K562 (cell line): Measurements from ENCODE around the gene ROBO2. TPM values are rescaled to one million over a fixed set of nuclear protein-coding genes. Genes with fewer than 3 reads are reported as not detected.

Experiments used
- ATAC-seq: fragments of 200-7000 bp; cut with Tn5 transposase; 3 replicates; pipeline ENCODE4 v1.9.1; 2020; ENCODE audit warnings: moderate library complexity
- BruUV-seq: library from RNA; stranded (reverse); fragments of 400-500 nt; replicated peaks from 2 replicates; lab custom pipeline; 2021; lab: Mats Ljungman, UMichigan
- CTCF ChIA-PET: fragments of 300-600 bp; formaldehyde crosslinking; extraction: SDS; loops from one replicate; lab custom pipeline; 2021; ENCODE audit warnings: low intra/inter-chr PET ratio; lab: Yijun Ruan, JAX
- POLR2A ChIA-PET: fragments of 300-600, 350-650 bp; sonication (Branson Sonifier 250); formaldehyde crosslinking; extraction: SDS; loops from one replicate; lab custom pipeline; 2021; ENCODE audit warnings: antibody characterized with exemption, inconsistent platforms; lab: Yijun Ruan, JAX
- DNase-seq, 4 experiments: peaks; one replicate each; pipeline versions ENCODE4 v3.0.0 to v3.0.0-alpha.2; 2011 to 2018; ENCODE audit warnings: low spot score in 3 of 4, mixed read lengths in 3 of 4; ENCODE audit errors: extremely low read depth in 1 of 4
- FAIRE-seq: peaks from 2 replicates; lab custom pipeline; 2011; peaks lifted over from hg19 to GRCh38; lab: Jason Lieb, UNC
- H2AFZ ChIP-seq: 2 replicates; pipeline ENCODE4 v1.6.0; 2011; ENCODE audit warnings: low read depth, low read length, control low read depth, inconsistent platforms
- H3K27ac ChIP-seq: fragments of 200-600 bp; 3 replicates; pipeline ENCODE4 v1.8.0; 2011; ENCODE audit warnings: low read depth, mild to moderate bottlenecking, control low read depth, inconsistent platforms, low read length, moderate library complexity, mixed read lengths; ENCODE audit errors: extremely low read depth
- H3K27me3 ChIP-seq, 2 experiments: fragments of 300-600 bp in 1 of 2; 2 replicates in 1 of 2; 3 replicates in 1 of 2; pipeline versions ENCODE4 v1.6.0 to v1.8.0; 2011; ENCODE audit warnings: inconsistent platforms in 2 of 2, low read length in 2 of 2, mild to moderate bottlenecking in 1 of 2, mixed read lengths in 1 of 2, moderate library complexity in 1 of 2; ENCODE audit not compliant: control insufficient read depth in 2 of 2, insufficient read depth in 2 of 2
- H3K36me3 ChIP-seq: fragments of 300-600 bp; 3 replicates; pipeline ENCODE4 v1.8.0; 2011; ENCODE audit warnings: mild to moderate bottlenecking, low read length, inconsistent platforms; ENCODE audit not compliant: control insufficient read depth, insufficient read depth
- H3K4me1 ChIP-seq, 2 experiments: fragments of 200-600 bp in 1 of 2; replicated peaks in 1 of 2; 2 replicates in 1 of 2; 3 replicates in 1 of 2; pipeline versions ENCODE4 v1.5.1 to v1.8.0; 2011; ENCODE audit warnings: inconsistent platforms in 2 of 2, low read length in 2 of 2, mild to moderate bottlenecking in 1 of 2, mixed read lengths in 1 of 2, moderate library complexity in 1 of 2; ENCODE audit not compliant: control insufficient read depth in 2 of 2, insufficient read depth in 2 of 2
- H3K4me2 ChIP-seq: 2 replicates; pipeline ENCODE4 v1.6.1; 2011; ENCODE audit warnings: low read length, control low read depth, inconsistent platforms, mixed read lengths; ENCODE audit not compliant: insufficient read depth
- H3K4me3 ChIP-seq: fragments of 200-600 bp; sonication (generic), shearing (Covaris generic); 2 replicates; pipeline ENCODE4 v1.5.1; 2016; ENCODE audit warnings: control low read depth, inconsistent platforms
- H3K79me2 ChIP-seq: fragments of 200-600 bp; 3 replicates; pipeline ENCODE4 v1.8.0; 2011; ENCODE audit warnings: low read length, inconsistent platforms; ENCODE audit not compliant: control insufficient read depth, insufficient read depth
- H3K9ac ChIP-seq, 2 experiments: 2 replicates each; pipeline versions ENCODE4 v1.6.0 to v1.6.1; 2011; ENCODE audit warnings: low read depth in 2 of 2, low read length in 2 of 2, control low read depth in 1 of 2, inconsistent platforms in 1 of 2, mild to moderate bottlenecking in 1 of 2, mixed read lengths in 1 of 2; ENCODE audit not compliant: insufficient read depth in 1 of 2
- H3K9me1 ChIP-seq: one replicate; pipeline ENCODE4 v1.6.0; 2011; ENCODE audit warnings: inconsistent platforms, mild to moderate bottlenecking, low read length, moderate library complexity; ENCODE audit not compliant: control insufficient read depth, insufficient read depth
- H3K9me3 ChIP-seq: replicated peaks from 2 replicates; pipeline ENCODE4 v1.5.1; 2011; ENCODE audit warnings: low read depth, low read length, inconsistent platforms; ENCODE audit not compliant: control insufficient read depth, insufficient read depth
- H4K20me1 ChIP-seq: replicated peaks from 2 replicates; pipeline ENCODE4 v1.6.1; 2011; ENCODE audit warnings: low read length, inconsistent platforms, mixed read lengths; ENCODE audit not compliant: control insufficient read depth, insufficient read depth
- BCOR ChIP-seq: fragments of 450-650 bp; IDR thresholded peaks from 2 replicates; pipeline ENCODE4 v1.6.1; 2016
- BHLHE40 ChIP-seq: IDR thresholded peaks from 2 replicates; pipeline ENCODE4 v1.6.1; 2011; ENCODE audit warnings: low read length, improper control_type of control experiment
- CBFA2T3 ChIP-seq: fragments of 450-650 bp; IDR thresholded peaks from 2 replicates; pipeline ENCODE4 v1.6.1; 2017
- DLX4 ChIP-seq: fragments of 250-450 bp; sonication (Bioruptor Pico); IDR thresholded peaks from 2 replicates; pipeline ENCODE4 v1.6.1; 2021; ENCODE audit warnings: mild to moderate bottlenecking
- GATAD2B ChIP-seq: fragments of 450-650 bp; IDR thresholded peaks from 2 replicates; pipeline ENCODE4 v1.6.1; 2017; ENCODE audit warnings: mild to moderate bottlenecking, borderline replicate concordance
- HMG20B ChIP-seq: fragments of 250-450 bp; sonication (Bioruptor Pico); IDR thresholded peaks from 2 replicates; pipeline ENCODE4 v1.5.0; 2021; ENCODE audit warnings: mild to moderate bottlenecking
- HOXB6 ChIP-seq: fragments of 250-450 bp; sonication (Bioruptor Pico); IDR thresholded peaks from 2 replicates; pipeline ENCODE4 v1.5.1; 2022; ENCODE audit warnings: mild to moderate bottlenecking, borderline replicate concordance
- MAZ ChIP-seq, 2 experiments: fragments of 450-650 bp in 1 of 2; sonication (generic) in 1 of 2; formaldehyde crosslinking; IDR thresholded peaks in 1 of 2; conservative IDR thresholded peaks in 1 of 2; 2 replicates each; pipeline versions ENCODE4 v1.4.0 to v1.5.0; 2020; ENCODE audit warnings: mild to moderate bottlenecking in 1 of 2, missing genetic modification reagents in 1 of 2
- NFXL1 ChIP-seq: fragments of 450-650 bp; formaldehyde crosslinking; IDR thresholded peaks from 2 replicates; pipeline ENCODE4 v1.4.0; 2021; ENCODE audit warnings: mild to moderate bottlenecking
- POLR2B ChIP-seq: fragments of 450-650 bp; IDR thresholded peaks from 2 replicates; pipeline ENCODE4 v1.6.1; 2018; ENCODE audit warnings: low read depth; ENCODE audit not compliant: partially characterized antibody
- PPARD ChIP-seq: fragments of 250-450 bp; sonication (Bioruptor Pico); IDR thresholded peaks from 2 replicates; pipeline ENCODE4 v1.8.0; 2022; ENCODE audit warnings: inconsistent platforms, mild to moderate bottlenecking, moderate library complexity
- RBM15 ChIP-seq: fragments of 200-400 bp; formaldehyde crosslinking; IDR thresholded peaks from 2 replicates; pipeline ENCODE4 v1.6.1; 2018; ENCODE audit warnings: mild to moderate bottlenecking, low read length, moderate library complexity; ENCODE audit not compliant: insufficient read depth
- SNAPC5 ChIP-seq: fragments of 250-450 bp; sonication (Bioruptor Pico); IDR thresholded peaks from 2 replicates; pipeline ENCODE4 v1.8.0; 2021; ENCODE audit warnings: moderate library complexity, mild to moderate bottlenecking, inconsistent platforms
- SP1 ChIP-seq: sonication (generic); formaldehyde crosslinking; IDR thresholded peaks from 2 replicates; pipeline ENCODE4 v1.8.1; 2022; ENCODE audit warnings: mild to moderate bottlenecking, missing genetic modification reagents
- ZBTB17 ChIP-seq: fragments of 450-650 bp; formaldehyde crosslinking; IDR thresholded peaks from 2 replicates; pipeline ENCODE4 v1.4.0; 2020; ENCODE audit warnings: mild to moderate bottlenecking
- ZKSCAN8 ChIP-seq: fragments of 200-800 bp; sonication (Bioruptor generic); IDR thresholded peaks from 2 replicates; pipeline ENCODE4 v1.6.1; 2016; ENCODE audit warnings: missing genetic modification characterization, missing compliant biosample characterization
- ZNF277 ChIP-seq: fragments of 250-450 bp; sonication (Bioruptor Pico); IDR thresholded peaks from 2 replicates; pipeline ENCODE4 v1.8.0; 2022; ENCODE audit warnings: inconsistent platforms, mild to moderate bottlenecking, moderate library complexity, borderline replicate concordance
- WGBS: fragments of 100-300 bp; shearing (Covaris generic); methylation state at CpG from one replicate; pipeline ENCODE4 v1.1.6; 2016; ENCODE audit warnings: low coverage, mixed read lengths; ENCODE audit not compliant: insufficient coverage; ENCODE audit errors: missing lambda C conversion rate; 5-methylcytosine and 5-hydroxymethylcytosine counted together
- in situ Hi-C: fragments of 300-500 bp; cut with MboI; formaldehyde crosslinking; loops from 4 replicates; pipeline ENCODE4 v1.15.0; 2018; ENCODE audit warnings: inconsistent platforms, mixed read lengths
- intact Hi-C: fragments of 100-400 bp; cut with micrococcal nuclease; formaldehyde crosslinking; loops from 2 replicates; pipeline ENCODE4 v1.14.2; 2022
- polyA plus RNA-seq, 8 experiments: library from polyadenylated mRNA; depleted of rRNA in 4 of 8; stranded (reverse) in 5 of 8; unstranded in 3 of 8; fragments of >200 nt; fragmentation: Nextera tagmentation in 2 of 8; fragmentation: Illumina TruSeq in 1 of 8; extraction: Ambion mirVana in 2 of 8; extraction: Trizol in 1 of 8; gene quantifications; 2 replicates each; pipeline versions ENCODE4 v1.2.1 to v1.2.3, GENCODE V29; 2011 to 2014; ENCODE audit warnings: inconsistent platforms in 1 of 8, missing spikeins in 1 of 8
- total RNA-seq, 7 experiments: library from RNA; depleted of rRNA in 6 of 7; stranded (reverse); fragments of >200 nt in 6 of 7; fragmentation: Illumina TruSeq in 2 of 7; extraction: Trizol in 2 of 7; gene quantifications; 2 replicates each; pipeline versions ENCODE4 v1.2.1 to v1.2.3, GENCODE V29; 2011 to 2021; ENCODE audit warnings: low replicate concordance in 1 of 7
- TF ChIP-seq, protein P1 (sequence below): fragments of 450-650 bp; IDR thresholded peaks from 2 replicates; pipeline ENCODE4 v1.6.1; 2017; ENCODE audit warnings: mild to moderate bottlenecking, moderate library complexity
- TF ChIP-seq, protein P2 (sequence below): sonication (generic); formaldehyde crosslinking; IDR thresholded peaks from 2 replicates; pipeline ENCODE4 v1.8.1; 2023; ENCODE audit warnings: mild to moderate bottlenecking, missing genetic modification reagents

ROBO2 gene
- total and polyA plus RNA-seq, 9 of the 15 experiments (the other 6 are each of a cell fraction or from before 2014, with no cell fraction given): 0.84 to 3.0 (median 1.7) TPM

DNA sequence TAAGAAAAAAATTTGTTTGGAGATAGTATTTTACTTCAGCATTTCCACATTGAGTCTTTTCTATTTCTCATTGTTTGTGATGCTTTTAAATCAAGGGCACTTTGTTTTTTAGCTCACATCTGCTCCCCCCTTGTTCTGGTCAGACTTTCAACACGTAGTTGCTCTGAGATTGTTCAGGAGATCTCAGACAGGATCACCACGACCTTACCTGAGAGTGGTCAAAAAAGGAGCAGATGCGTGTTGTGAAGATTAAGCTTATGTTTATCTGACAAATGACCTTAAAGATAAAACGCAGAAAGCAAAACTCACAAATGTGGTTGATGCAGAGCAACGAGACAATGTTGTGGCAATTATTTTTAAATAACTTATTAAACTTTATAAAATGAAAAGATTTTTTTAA is 298.3 kb downstream of the ROBO2 start (continued):
- TF ChIP-seq, protein P1, sequence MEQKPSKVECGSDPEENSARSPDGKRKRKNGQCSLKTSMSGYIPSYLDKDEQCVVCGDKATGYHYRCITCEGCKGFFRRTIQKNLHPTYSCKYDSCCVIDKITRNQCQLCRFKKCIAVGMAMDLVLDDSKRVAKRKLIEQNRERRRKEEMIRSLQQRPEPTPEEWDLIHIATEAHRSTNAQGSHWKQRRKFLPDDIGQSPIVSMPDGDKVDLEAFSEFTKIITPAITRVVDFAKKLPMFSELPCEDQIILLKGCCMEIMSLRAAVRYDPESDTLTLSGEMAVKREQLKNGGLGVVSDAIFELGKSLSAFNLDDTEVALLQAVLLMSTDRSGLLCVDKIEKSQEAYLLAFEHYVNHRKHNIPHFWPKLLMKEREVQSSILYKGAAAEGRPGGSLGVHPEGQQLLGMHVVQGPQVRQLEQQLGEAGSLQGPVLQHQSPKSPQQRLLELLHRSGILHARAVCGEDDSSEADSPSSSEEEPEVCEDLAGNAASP: no peak
- TF ChIP-seq, protein P2, sequence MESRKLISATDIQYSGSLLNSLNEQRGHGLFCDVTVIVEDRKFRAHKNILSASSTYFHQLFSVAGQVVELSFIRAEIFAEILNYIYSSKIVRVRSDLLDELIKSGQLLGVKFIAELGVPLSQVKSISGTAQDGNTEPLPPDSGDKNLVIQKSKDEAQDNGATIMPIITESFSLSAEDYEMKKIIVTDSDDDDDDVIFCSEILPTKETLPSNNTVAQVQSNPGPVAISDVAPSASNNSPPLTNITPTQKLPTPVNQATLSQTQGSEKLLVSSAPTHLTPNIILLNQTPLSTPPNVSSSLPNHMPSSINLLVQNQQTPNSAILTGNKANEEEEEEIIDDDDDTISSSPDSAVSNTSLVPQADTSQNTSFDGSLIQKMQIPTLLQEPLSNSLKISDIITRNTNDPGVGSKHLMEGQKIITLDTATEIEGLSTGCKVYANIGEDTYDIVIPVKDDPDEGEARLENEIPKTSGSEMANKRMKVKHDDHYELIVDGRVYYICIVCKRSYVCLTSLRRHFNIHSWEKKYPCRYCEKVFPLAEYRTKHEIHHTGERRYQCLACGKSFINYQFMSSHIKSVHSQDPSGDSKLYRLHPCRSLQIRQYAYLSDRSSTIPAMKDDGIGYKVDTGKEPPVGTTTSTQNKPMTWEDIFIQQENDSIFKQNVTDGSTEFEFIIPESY: no peak

DNA sequence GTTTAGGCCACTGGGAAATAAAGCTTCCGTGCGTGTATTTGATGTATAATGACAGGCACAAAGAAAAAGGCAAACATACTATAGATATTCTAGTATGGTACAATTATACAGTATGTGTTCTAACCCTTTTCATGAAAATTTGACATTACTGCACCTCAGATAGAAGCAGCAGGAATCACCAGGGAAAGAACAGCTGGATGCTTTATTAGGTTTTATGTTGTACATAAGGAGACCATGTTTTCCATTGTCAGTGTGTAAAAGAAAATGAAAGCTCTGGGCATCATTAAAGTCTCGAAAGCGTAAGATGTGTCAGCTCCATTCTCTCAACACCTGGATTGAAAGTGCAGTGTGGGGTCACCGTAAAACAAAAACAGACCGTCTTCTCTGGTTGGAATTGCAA is 302.1 kb downstream of the ROBO2 start:
- no peak overlapping the region for H3K9ac ChIP-seq
- no peaks in the 10 kb centered on the region for H3K9me1 ChIP-seq
- FAIRE-seq (no peak), DNase-seq (no peak), ATAC-seq (no peak)
- no peaks in the 10 kb centered on the region for H4K20me1 ChIP-seq
- ChIA-PET CTCF (no interaction called here), POLR2A (no interaction called here)
- no peaks in the 10 kb centered on the region for H3K4me1 ChIP-seq
- in situ Hi-C loops (no loop called here), intact Hi-C loops (loop anchor here (10.0 kb wide), 1 partner anchor 1303 kb away; no protein-coding TSS in a partner anchor)
- 13% methylated on average over 6 of the region's 6 CpGs for WGBS
- no peak overlapping the region for H2AFZ ChIP-seq
- H3K79me2 ChIP-seq: no peaks in the 10 kb centered on the region
- no peaks in the 10 kb centered on the region for H3K27me3 ChIP-seq
- no peak overlapping the region for H3K27ac ChIP-seq
- no peak overlapping the region for H3K4me2 ChIP-seq
- H3K36me3 ChIP-seq: no peaks in the 10 kb centered on the region
- BruUV-seq: no TSS peak
- H3K9me3 ChIP-seq: no peaks in the 10 kb centered on the region
- H3K4me3 ChIP-seq: no peak overlapping the region
- TF ChIP-seq PPARD (CRISPR knock-in tag) (no peak), BHLHE40 (no peak), ZNF277 (CRISPR knock-in tag) (no peak), SNAPC5 (CRISPR knock-in tag) (no peak), HOXB6 (CRISPR knock-in tag) (no peak), POLR2B (no peak), SP1 (no peak), NFXL1 (CRISPR knock-in tag) (no peak), BCOR (no peak), CBFA2T3 (no peak), RBM15 (no peak), GATAD2B (no peak), ZKSCAN8 (no peak), ZBTB17 (CRISPR knock-in tag) (no peak), HMG20B (CRISPR knock-in tag) (no peak), DLX4 (CRISPR knock-in tag) (no peak), MAZ (CRISPR knock-in tag; conservative IDR thresholded peaks at IDR 0.05 in 1 of 2, IDR thresholded peaks at IDR 0.05 in 1 of 2) (no peak)
